COLO829 (cell line): ENCODE measurements around the gene GNB5.
"Not testable (repeated sequence)": the region's sequence is repeated elsewhere in the genome, so short reads cannot be mapped to it uniquely, and the experiment has no call there.

Source experiments
- DNase-seq: peaks from one replicate; pipeline ENCODE4 v3.0.0; 2012; ENCODE audit warnings: low spot score

GNB5 gene

DNA sequence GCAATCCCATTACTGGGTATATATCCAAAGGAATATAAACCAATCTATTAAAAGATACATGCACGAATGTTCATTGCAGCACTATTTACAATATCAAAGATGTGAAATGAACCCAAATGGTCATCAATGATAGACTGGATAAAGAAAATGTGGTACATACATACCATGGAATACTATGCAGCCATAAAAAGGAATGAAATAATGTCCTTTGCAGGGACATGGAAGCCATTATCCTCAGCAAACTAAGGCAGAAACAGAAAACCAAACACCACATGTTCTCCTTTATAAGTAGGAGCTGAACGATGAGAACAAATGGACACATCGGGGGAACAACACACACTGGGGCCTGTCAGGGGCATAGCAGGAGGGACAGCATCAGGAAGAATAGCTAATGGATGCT, 21.0 kb downstream of the GNB5 start:
- not testable (repeated sequence) for DNase-seq

DNA sequence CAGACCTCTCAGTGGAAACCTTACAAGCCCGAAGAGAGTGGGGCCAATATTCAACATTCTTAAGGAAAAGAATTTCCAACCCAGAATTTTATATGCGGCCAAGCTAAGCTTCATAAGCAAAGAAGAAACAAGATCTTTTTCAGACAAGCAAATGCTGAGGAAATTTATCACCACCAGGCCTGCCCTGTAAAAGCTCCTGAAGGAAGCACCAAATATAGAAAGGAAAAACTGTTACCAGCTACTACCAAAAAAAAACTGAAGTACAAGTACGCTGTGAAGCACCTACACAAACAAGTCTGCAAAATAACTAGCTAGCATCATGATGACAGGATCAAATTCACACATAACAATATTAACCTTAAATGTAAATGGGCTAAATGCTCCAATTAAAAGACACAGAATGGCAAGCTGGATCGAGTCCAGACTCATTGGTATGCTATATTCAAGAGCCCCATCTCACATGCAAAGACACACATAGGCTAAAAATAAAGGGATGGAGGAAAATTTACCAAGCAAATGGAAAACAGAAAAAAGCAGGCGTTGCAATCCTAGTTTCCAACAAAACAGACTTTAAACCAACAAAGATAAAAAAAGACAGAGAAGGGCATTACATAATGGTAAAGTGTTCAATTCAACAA, 25.6 kb downstream of the GNB5 start:
- not testable (repeated sequence) for DNase-seq

DNA sequence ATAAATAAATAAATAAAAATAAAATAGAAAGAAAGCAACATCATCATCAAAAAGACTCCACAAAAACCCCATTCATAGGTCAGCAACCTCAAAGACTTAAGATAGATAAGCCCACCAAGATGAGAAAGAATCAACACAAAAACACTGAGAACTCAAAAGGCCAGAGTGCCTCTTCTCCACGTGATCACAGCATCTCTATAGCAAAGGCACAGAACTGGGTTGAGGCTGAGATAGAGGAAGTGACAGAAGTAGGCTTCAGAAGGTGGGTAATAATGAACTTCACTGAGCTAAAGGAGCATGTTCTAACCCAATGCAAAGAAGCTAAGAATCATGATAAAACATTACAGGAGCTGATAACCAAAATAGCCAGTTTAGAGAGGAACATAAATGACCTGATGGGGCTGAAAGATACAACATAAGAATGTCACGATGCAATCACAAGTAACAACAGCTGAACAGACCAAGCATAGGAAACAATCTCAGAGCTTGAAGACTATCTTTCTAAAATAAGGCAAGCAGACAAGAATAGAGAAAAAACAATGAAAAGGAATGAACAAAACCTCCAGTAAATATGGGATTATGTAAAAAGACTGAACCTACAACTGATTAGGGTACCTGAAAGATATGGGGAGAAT, 26.4 kb downstream of the GNB5 start:
- no peak for DNase-seq

- DNase-seq, result no peak
Measured at GRCh38 chr15:52163321-52164190, 27.6 kb downstream of the GNB5 start.

- DNase-seq, result no peak
Measured at GRCh38 chr15:52162876-52163275, 28.3 kb downstream of the GNB5 start.

GRCh38 chr15:52162260-52162659, 28.9 kb downstream of the GNB5 start:
- no peak for DNase-seq

DNA sequence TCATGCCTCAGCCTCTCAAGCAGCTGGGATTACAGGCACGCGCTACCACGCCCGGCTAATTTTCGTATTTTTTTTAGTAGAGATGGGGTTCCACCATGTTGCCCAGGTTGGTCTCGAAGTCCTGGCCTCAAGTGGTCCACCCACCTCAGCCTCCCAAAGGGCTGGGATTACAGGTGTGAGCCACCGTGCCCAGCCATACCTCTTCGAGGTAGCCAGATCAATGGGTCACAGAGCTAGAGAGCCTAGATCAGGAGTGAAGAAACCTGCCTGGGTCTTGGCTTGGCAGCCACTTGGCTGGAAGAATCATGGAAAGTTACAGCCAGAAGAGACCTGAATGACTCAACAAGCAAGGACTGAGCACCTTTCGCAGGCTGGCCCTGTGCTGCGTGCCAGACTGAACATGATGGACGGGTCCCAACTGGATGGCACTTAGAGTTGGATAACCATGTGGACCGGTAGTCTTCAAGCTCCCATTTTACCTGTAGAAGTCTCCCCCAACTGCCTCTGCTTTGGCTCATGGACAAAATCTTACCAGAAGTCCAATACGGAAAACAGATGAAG, 29.7 kb downstream of the GNB5 start:
- DNase-seq, result no peak

DNA sequence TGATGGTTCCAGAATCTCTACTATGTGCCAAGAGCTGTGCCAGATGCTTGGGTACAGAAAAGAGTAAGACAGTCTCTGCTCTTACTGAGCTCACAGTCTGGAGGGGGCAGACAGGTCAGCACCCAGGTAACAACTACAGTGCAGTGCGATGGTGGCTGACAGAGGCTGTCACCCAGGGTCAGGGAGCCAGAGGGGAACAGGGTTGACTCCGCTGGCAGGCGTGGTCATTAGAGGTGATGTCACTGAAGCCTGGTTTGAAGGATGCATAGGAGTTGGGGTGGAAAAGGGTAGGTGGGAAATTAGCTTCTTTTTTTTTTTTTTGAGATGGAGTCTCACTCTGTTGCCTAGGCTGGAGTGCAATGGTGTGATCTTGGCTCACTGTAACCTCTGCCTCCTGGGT, 31.5 kb downstream of the GNB5 start:
- DNase-seq, result no peak

- no peak for DNase-seq
Measured at GRCh38 chr15:52158084-52158765, 33.0 kb downstream of the GNB5 start.

GRCh38 chr15:52155878-52156277, 35.3 kb downstream of the GNB5 start:
- DNase-seq, result no peak

- no peak for DNase-seq
Measured at GRCh38 chr15:52154896-52155865, 36.0 kb downstream of the GNB5 start.

DNA sequence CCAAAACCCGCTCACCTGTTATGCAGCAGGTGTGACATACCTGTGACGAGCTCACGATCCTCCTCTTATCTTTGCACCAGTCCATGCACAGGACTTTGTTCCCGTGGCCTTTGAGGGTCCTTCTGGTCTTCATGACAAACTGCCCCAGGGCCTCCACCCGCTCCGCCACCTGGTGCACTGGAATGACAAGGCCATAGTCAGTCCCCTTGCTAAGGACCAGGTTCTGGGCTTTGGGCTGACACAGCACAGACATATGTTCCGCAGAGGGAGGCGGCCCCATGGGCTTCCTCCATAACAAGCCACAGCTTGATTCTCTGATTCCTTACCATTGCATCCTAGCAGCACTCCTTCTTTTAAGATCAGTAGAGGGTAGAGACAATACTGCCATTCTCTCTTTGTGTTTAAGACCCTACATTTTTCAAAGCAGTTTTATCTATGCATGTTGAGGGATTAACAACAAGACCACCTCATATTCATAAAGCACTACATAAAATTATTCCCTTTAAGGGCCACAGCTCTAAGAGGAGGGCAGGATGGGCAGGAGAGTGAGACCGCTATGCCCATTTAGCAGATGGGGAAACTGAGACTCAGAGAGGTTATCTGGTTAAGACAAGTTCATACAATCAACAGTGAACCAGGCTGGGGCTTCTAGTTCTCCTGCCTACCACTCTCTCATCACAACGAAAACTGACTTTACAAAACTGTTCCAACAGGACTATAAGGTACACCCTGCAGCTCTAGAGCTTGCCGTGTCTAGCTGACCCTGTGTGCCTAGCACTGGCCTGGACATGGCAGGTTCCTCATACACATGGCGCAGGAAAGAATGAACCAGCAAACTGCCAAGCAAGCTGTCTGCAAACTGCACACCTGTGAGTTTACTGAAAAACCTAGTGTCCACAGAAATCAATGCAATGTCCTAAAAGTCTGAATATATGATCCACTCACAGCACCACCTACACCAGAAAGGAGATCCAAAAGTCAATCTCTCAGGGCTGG, 37.0 kb downstream of the GNB5 start:
- DNase-seq, result no peak

DNA sequence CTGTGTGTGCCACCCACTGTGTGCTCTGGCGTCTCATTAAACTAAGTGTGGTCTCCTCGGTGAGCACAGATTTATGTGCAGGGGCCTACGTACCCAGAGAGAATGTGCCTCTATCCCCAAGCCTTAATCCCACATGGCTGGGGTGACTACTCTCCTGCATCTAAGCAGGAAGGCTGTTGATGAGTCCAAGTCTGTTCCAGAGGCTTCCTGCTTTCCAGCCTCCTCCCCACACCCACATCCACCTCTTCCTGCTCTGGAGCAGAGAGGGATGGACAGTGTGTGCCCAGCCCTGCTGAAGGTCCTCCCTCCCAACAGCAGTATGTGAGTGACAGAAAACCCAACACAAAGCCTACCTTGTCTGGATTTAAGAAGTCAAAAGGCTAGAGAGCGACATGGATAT, 39.8 kb downstream of the GNB5 start:
- DNase-seq, result no peak

- no peak for DNase-seq
Measured at GRCh38 chr15:52150871-52151270, 40.3 kb downstream of the GNB5 start.

- DNase-seq, result no peak
Measured at GRCh38 chr15:52150043-52150825, 41.0 kb downstream of the GNB5 start.

DNA sequence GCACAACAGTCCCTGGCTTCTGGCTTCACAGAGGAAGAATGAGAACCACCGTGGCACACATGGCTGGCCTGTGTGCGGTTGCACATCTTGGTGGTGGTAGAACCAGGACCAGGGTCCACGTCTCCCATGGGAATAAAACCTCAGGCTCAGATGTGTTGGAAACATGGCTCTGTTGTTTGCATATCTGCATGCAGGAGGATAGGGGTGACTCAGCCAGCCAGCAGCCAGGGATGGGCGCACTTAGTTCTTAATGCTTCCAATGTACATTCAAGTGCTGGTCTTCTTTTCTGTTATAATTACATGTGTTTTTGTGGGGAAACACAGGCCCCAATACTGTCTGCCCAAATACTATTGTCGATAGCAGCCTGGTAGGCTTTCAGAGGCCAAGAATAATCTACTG, 42.8 kb downstream of the GNB5 start:
- DNase-seq, result no peak

- peak; percentile 8 for DNase-seq
Measured at GRCh38 chr15:52146776-52147175, 44.4 kb downstream of the GNB5 start.

GRCh38 chr15:52146261-52146660, 44.9 kb downstream of the GNB5 start:
- no peak for DNase-seq

- no peak for DNase-seq
Measured at GRCh38 chr15:52144656-52145178, 46.5 kb downstream of the GNB5 start.
